H9 (cell line): ENCODE results near the gene CWC25. TPM values are rescaled to one million over a fixed set of nuclear protein-coding genes. Genes with fewer than 3 reads are reported as not detected.
A peak's percentile ranks its signal among the peaks of the same experiment; 100 is the strongest.

Experiments
- DNase-seq: peaks from one replicate; pipeline ENCODE4 v3.0.0-alpha.2; 2017
- H2AFZ ChIP-seq: one replicate; pipeline ENCODE4 v1.6.1; 2013; ENCODE audit warnings: mild to moderate bottlenecking, low read length, control low read depth, moderate library complexity
- H2AK5ac ChIP-seq: 2 replicates; pipeline ENCODE4 v1.6.1; 2013; ENCODE audit warnings: low read length, control low read depth, mixed read lengths; ENCODE audit not compliant: insufficient read length
- H2BK120ac ChIP-seq: one replicate; pipeline ENCODE4 v1.6.1; 2013; ENCODE audit warnings: low read depth, mild to moderate bottlenecking, low read length, control low read depth, inconsistent platforms; ENCODE audit not compliant: poor library complexity, severe bottlenecking
- H2BK12ac ChIP-seq: 2 replicates; pipeline ENCODE4 v1.6.1; 2013; ENCODE audit warnings: low read length, control low read depth, mixed read lengths, low read depth; ENCODE audit not compliant: insufficient read length
- H2BK15ac ChIP-seq: 2 replicates; pipeline ENCODE4 v1.6.1; 2013; ENCODE audit warnings: low read depth, low read length, control low read depth
- H2BK20ac ChIP-seq: one replicate; pipeline ENCODE4 v1.6.1; 2013; ENCODE audit warnings: low read depth, mild to moderate bottlenecking, low read length, control low read depth, inconsistent platforms; ENCODE audit not compliant: poor library complexity, severe bottlenecking
- H2BK5ac ChIP-seq: 2 replicates; pipeline ENCODE4 v1.6.1; 2013; ENCODE audit warnings: low read length, control low read depth, mixed read lengths; ENCODE audit not compliant: insufficient read length
- H3K14ac ChIP-seq: 2 replicates; pipeline ENCODE4 v1.6.1; 2013; ENCODE audit warnings: low read length, control low read depth; ENCODE audit not compliant: insufficient read depth
- H3K18ac ChIP-seq: 2 replicates; pipeline ENCODE4 v1.6.1; 2013; ENCODE audit warnings: low read depth, mild to moderate bottlenecking, mixed read lengths, low read length, control low read depth; ENCODE audit not compliant: insufficient read length
- H3K23ac ChIP-seq: 2 replicates; pipeline ENCODE4 v1.6.1; 2013; ENCODE audit warnings: low read length, control low read depth, mixed read lengths, low read depth; ENCODE audit not compliant: insufficient read length
- H3K23me2 ChIP-seq: 2 replicates; pipeline ENCODE4 v1.6.1; 2013; ENCODE audit warnings: low read depth, mild to moderate bottlenecking, mixed read lengths, low read length, control low read depth; ENCODE audit not compliant: insufficient read length, poor library complexity, severe bottlenecking
- H3K27ac ChIP-seq: 2 replicates; pipeline ENCODE4 v1.5.1; 2013; ENCODE audit warnings: low read length, control low read depth, mixed read lengths, low read depth; ENCODE audit not compliant: insufficient read length
- H3K27me3 ChIP-seq: 2 replicates; pipeline ENCODE4 v1.6.1; 2013; ENCODE audit warnings: low read length, control low read depth, inconsistent platforms; ENCODE audit not compliant: insufficient read depth
- H3K4ac ChIP-seq: 2 replicates; pipeline ENCODE4 v1.6.1; 2013; ENCODE audit warnings: low read depth, mild to moderate bottlenecking, control low read depth, inconsistent platforms, low read length, moderate library complexity
- H3K4me1 ChIP-seq: 2 replicates; pipeline ENCODE4 v1.6.1; 2013; ENCODE audit warnings: low read length, control low read depth, inconsistent platforms; ENCODE audit not compliant: insufficient read depth
- H3K4me2 ChIP-seq: 2 replicates; pipeline ENCODE4 v1.6.1; 2013; ENCODE audit warnings: low read length, control low read depth, mixed read lengths; ENCODE audit not compliant: insufficient read length, insufficient read depth
- H3K56ac ChIP-seq: 2 replicates; pipeline ENCODE4 v1.6.1; 2013; ENCODE audit warnings: low read depth, mild to moderate bottlenecking, mixed read lengths, low read length, control low read depth; ENCODE audit not compliant: insufficient read length
- H3K79me1 ChIP-seq: 2 replicates; pipeline ENCODE4 v1.6.1; 2013; ENCODE audit warnings: low read depth, mild to moderate bottlenecking, moderate library complexity, low read length, control low read depth, inconsistent platforms; ENCODE audit not compliant: insufficient read depth, poor library complexity, severe bottlenecking
- H3K79me2 ChIP-seq: 2 replicates; pipeline ENCODE4 v1.6.1; 2013; ENCODE audit warnings: low read length, control low read depth, inconsistent platforms; ENCODE audit not compliant: insufficient read depth
- H3K9ac ChIP-seq: 2 replicates; pipeline ENCODE4 v1.6.1; 2013; ENCODE audit warnings: low read length, control low read depth, mixed read lengths; ENCODE audit not compliant: insufficient read length; ENCODE audit errors: extremely low read depth
- H3K9me3 ChIP-seq: one replicate; pipeline ENCODE4 v1.6.1; 2013; ENCODE audit warnings: low read depth, low read length, inconsistent platforms; ENCODE audit not compliant: control insufficient read depth
- H3T11ph ChIP-seq: one replicate; pipeline ENCODE4 v1.6.1; 2013; ENCODE audit warnings: mild to moderate bottlenecking, low read length, control low read depth, inconsistent platforms
- H4K20me1 ChIP-seq: one replicate; pipeline ENCODE4 v1.6.1; 2013; ENCODE audit not compliant: control insufficient read depth, insufficient read length, insufficient read depth
- H4K5ac ChIP-seq: 2 replicates; pipeline ENCODE4 v1.6.1; 2013; ENCODE audit warnings: low read depth, mild to moderate bottlenecking, mixed read lengths, low read length, control low read depth; ENCODE audit not compliant: insufficient read length
- H4K8ac ChIP-seq: replicated peaks from 2 replicates; pipeline ENCODE4 v1.6.1; 2013; ENCODE audit warnings: low read length, control low read depth, mixed read lengths, low read depth; ENCODE audit not compliant: insufficient read length
- H4K91ac ChIP-seq: 2 replicates; pipeline ENCODE4 v1.6.1; 2013; ENCODE audit warnings: low read depth, mild to moderate bottlenecking, moderate library complexity, mixed read lengths, low read length, control low read depth; ENCODE audit not compliant: insufficient read length
- H3K27ac Mint-ChIP-seq, 3 experiments: 2 replicates in 2 of 3; 3 replicates in 1 of 3; pipeline ENCODE4 v1.8.0; 2020 to 2021; ENCODE audit warnings: mixed read lengths in 3 of 3, mild to moderate bottlenecking in 1 of 3, moderate library complexity in 1 of 3
- H3K27me3 Mint-ChIP-seq: 2 replicates; pipeline ENCODE4 v1.8.0; 2021; ENCODE audit warnings: low read depth, mild to moderate bottlenecking, moderate library complexity, mixed read lengths
- H3K36me3 Mint-ChIP-seq, 3 experiments: 2 replicates in 2 of 3; 3 replicates in 1 of 3; pipeline ENCODE4 v1.8.0; 2020 to 2021; ENCODE audit warnings: low read depth in 3 of 3, mixed read lengths in 3 of 3; ENCODE audit not compliant: insufficient read depth in 1 of 3
- H3K4me1 Mint-ChIP-seq, 2 experiments: 2 replicates each; pipeline ENCODE4 v1.8.0; 2020; ENCODE audit warnings: mixed read lengths in 2 of 2
- H3K4me3 Mint-ChIP-seq, 2 experiments: 2 replicates in 1 of 2; 3 replicates in 1 of 2; pipeline ENCODE4 v1.8.0; 2020 to 2021; ENCODE audit warnings: mild to moderate bottlenecking in 2 of 2, mixed read lengths in 2 of 2, moderate library complexity in 1 of 2
- H3K9me3 Mint-ChIP-seq, 2 experiments: 2 replicates in 1 of 2; 3 replicates in 1 of 2; pipeline ENCODE4 v1.8.0; 2020; ENCODE audit warnings: mild to moderate bottlenecking in 2 of 2, mixed read lengths in 2 of 2, moderate library complexity in 1 of 2
- WGBS: extraction: QIAGEN DNeasy Blood & Tissue Kit; methylation state at CpG from one replicate; pipeline ENCODE4 v1.1.7; 2013; ENCODE audit warnings: missing lambda C conversion rate, low lambda C conversion rate, mixed read lengths; ENCODE audit not compliant: insufficient read length; ENCODE audit errors: extremely low coverage; 5-methylcytosine and 5-hydroxymethylcytosine counted together
- total RNA-seq: library from RNA; stranded (reverse); gene quantifications from 2 replicates; pipeline ENCODE4 v1.2.1, GENCODE V29; 2021
- TF ChIP-seq, protein P1 (sequence below): fragments of 200-600 bp; sonication (generic); conservative IDR thresholded peaks from 3 replicates; pipeline ENCODE4 v1.8.0; 2021; ENCODE audit warnings: antibody characterized with exemption, mild to moderate bottlenecking

The CWC25 gene
- total RNA-seq, 1 experiment from 2014 or later: 15.9 TPM

DNA sequence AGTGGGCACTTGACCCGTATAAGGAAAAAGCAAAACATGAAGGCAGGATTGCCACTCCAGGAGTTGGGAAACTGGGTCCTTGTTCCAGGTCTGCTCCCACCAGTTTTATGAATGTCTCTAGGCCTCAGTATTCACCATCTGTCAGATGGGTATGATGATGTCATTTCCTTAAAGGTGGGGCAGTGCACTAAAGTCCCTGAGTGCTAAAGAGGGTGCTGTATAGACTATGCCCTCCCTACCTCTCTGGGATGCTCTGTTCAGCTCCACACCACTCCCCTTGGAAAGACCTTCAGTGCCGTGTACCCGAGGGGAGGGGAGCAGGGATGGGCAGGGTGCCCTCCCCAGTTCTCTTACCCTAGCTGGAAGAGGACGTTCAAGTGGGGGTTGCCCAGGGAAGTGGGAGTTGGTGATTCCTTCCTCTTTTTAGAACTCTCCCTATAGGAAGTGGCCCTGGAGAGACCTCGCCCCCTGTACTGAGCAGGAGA lies 46.9 kb upstream of the CWC25 start:
- Histone ChIP-seq H3K14ac (no peak overlapping the region), H4K20me1 (peaks cover 2% of the 10 kb centered on the region), H2AK5ac (no peak overlapping the region), H2BK15ac (no peak overlapping the region), H2BK120ac (no peak overlapping the region), H3K4me2 (peak overlapping the region; percentile 94), H3K79me1 (no peaks in the 10 kb centered on the region), H2BK20ac (no peak overlapping the region), H3K23me2 (peaks cover 22% of the 10 kb centered on the region), H3T11ph (no peak overlapping the region), H2BK12ac (no peak overlapping the region), H3K4me1 (no peaks in the 10 kb centered on the region; the same call in 1 of the 2 replicates), H3K27ac (no peak overlapping the region), H2AFZ (no peak overlapping the region), H3K27me3 (no peaks in the 10 kb centered on the region), H2BK5ac (no peak overlapping the region), H3K18ac (no peak overlapping the region), H4K5ac (no peak overlapping the region), H3K4ac (no peak overlapping the region), H3K9me3 (no peaks in the 10 kb centered on the region), H3K23ac (no peak overlapping the region), H4K91ac (no peak overlapping the region), H4K8ac (no peak overlapping the region), H3K9ac (no peak overlapping the region), H3K56ac (no peak overlapping the region), H3K79me2 (peaks cover 36% of the 10 kb centered on the region; the same call in 1 of the 2 replicates)
- Mint-ChIP-seq H3K9me3 (peaks cover 3 to 8% of the 10 kb centered on the region in 2 experiments; a peak in 2 of 5 replicates), H3K36me3 (peaks cover 0 to 7% (median 4%) of the 10 kb centered on the region in 3 experiments; a peak in 4 of 7 replicates), H3K4me3 (peak overlapping the region; percentile 85 to 98), H3K27me3 (peaks cover 3% of the 10 kb centered on the region; the same call in 1 of the 2 replicates), H3K27ac (peak overlapping the region; percentile 75 to 90 (median 85); a peak in 4 of 7 replicates), H3K4me1 (peaks cover 42 to 59% of the 10 kb centered on the region in 2 experiments)
- DNase-seq: no peak
- TF ChIP-seq, protein P1, sequence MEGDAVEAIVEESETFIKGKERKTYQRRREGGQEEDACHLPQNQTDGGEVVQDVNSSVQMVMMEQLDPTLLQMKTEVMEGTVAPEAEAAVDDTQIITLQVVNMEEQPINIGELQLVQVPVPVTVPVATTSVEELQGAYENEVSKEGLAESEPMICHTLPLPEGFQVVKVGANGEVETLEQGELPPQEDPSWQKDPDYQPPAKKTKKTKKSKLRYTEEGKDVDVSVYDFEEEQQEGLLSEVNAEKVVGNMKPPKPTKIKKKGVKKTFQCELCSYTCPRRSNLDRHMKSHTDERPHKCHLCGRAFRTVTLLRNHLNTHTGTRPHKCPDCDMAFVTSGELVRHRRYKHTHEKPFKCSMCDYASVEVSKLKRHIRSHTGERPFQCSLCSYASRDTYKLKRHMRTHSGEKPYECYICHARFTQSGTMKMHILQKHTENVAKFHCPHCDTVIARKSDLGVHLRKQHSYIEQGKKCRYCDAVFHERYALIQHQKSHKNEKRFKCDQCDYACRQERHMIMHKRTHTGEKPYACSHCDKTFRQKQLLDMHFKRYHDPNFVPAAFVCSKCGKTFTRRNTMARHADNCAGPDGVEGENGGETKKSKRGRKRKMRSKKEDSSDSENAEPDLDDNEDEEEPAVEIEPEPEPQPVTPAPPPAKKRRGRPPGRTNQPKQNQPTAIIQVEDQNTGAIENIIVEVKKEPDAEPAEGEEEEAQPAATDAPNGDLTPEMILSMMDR: no peak
- WGBS: no CpG with 5 or more reads among the region's 5 CpGs
